Neural cell (in vitro differentiated cells): Measurements from ENCODE around the gene SPEG. TPM values are rescaled to one million over a fixed set of nuclear protein-coding genes. Genes with fewer than 3 reads are reported as not detected.

Experiments used
- H2AFZ ChIP-seq: fragments of 200-600, 300-800 bp; sonication (generic), shearing (Covaris generic); 2 replicates; pipeline ENCODE4 v1.6.0; 2014; ENCODE audit warnings: low read depth, mild to moderate bottlenecking, antibody characterized with exemption, low read length, moderate library complexity
- H3F3A ChIP-seq: fragments of 200-600 bp; shearing (Covaris generic); 2 replicates; pipeline ENCODE4 v1.6.1; 2016; ENCODE audit warnings: mild to moderate bottlenecking, moderate library complexity, mixed read lengths, antibody characterized with exemption, low read length; ENCODE audit not compliant: insufficient read depth, poor library complexity, severe bottlenecking
- H3K27ac ChIP-seq: fragments of 200-600, 300-800 bp; sonication (generic), shearing (Covaris generic); 2 replicates; pipeline ENCODE4 v1.5.1; 2014; ENCODE audit warnings: mild to moderate bottlenecking, low read length, moderate library complexity
- H3K27me3 ChIP-seq: fragments of 300-800, 200-600 bp; sonication (generic), shearing (Covaris generic); 2 replicates; pipeline ENCODE4 v1.6.0; 2014; ENCODE audit warnings: mild to moderate bottlenecking, low read depth, low read length, moderate library complexity; ENCODE audit not compliant: insufficient read depth
- H3K36me3 ChIP-seq: fragments of 300-800, 200-600 bp; sonication (generic), shearing (Covaris generic); 2 replicates; pipeline ENCODE4 v1.5.1; 2014; ENCODE audit warnings: mild to moderate bottlenecking, antibody characterized with exemption, low read length, moderate library complexity; ENCODE audit not compliant: insufficient read depth
- H3K4me2 ChIP-seq: fragments of 300-800, 200-600 bp; sonication (generic), shearing (Covaris generic); 2 replicates; pipeline ENCODE4 v1.6.0; 2014; ENCODE audit warnings: mild to moderate bottlenecking, low read length
- H3K4me3 ChIP-seq: fragments of 300-800, 200-600 bp; sonication (generic), shearing (Covaris generic); 2 replicates; pipeline ENCODE4 v1.5.1; 2014; ENCODE audit warnings: mild to moderate bottlenecking, low read length, moderate library complexity
- H3K79me2 ChIP-seq: fragments of 200-600 bp; shearing (Covaris generic); replicated peaks from 2 replicates; pipeline ENCODE4 v1.6.0; 2014; ENCODE audit warnings: mild to moderate bottlenecking, low read length, moderate library complexity; ENCODE audit not compliant: insufficient read depth
- H3K9ac ChIP-seq: fragments of 300-800, 200-600 bp; sonication (generic), shearing (Covaris generic); 2 replicates; pipeline ENCODE4 v1.6.1; 2016; ENCODE audit warnings: mild to moderate bottlenecking, low read length, mixed read lengths
- H3K9me2 ChIP-seq: fragments of 200-600 bp; shearing (Covaris generic); 2 replicates; pipeline ENCODE4 v1.6.1; 2016; ENCODE audit warnings: mild to moderate bottlenecking, low read length, mixed read lengths; ENCODE audit not compliant: insufficient read depth
- H3K9me3 ChIP-seq: fragments of 200-600, 300-800 bp; sonication (generic), shearing (Covaris generic); 2 replicates; pipeline ENCODE4 v1.6.1; 2016; ENCODE audit warnings: mild to moderate bottlenecking, mixed run types, low read length, moderate library complexity, mixed read lengths
- H4K20me1 ChIP-seq: fragments of 200-600 bp; shearing (Covaris generic); 2 replicates; pipeline ENCODE4 v1.6.1; 2016; ENCODE audit warnings: mild to moderate bottlenecking, mixed run types; ENCODE audit not compliant: insufficient read depth
- CTCF ChIP-seq: fragments of 450-650 bp; IDR thresholded peaks from 2 replicates; pipeline ENCODE4 v1.5.1; 2014; ENCODE audit warnings: antibody characterized with exemption, mild to moderate bottlenecking, moderate library complexity; ENCODE audit not compliant: poor library complexity, severe bottlenecking
- EP300 ChIP-seq: fragments of 450-650 bp; conservative IDR thresholded peaks from 2 replicates; pipeline ENCODE4 v1.6.1; 2014; ENCODE audit warnings: antibody characterized with exemption, mild to moderate bottlenecking, moderate library complexity; ENCODE audit not compliant: poor library complexity, severe bottlenecking
- EZH2 ChIP-seq: fragments of 200-600, 300-800 bp; shearing (Covaris generic), sonication (generic); IDR thresholded peaks from 2 replicates; pipeline ENCODE4 v1.6.1; 2014; ENCODE audit warnings: antibody characterized with exemption, low read length, borderline replicate concordance, mild to moderate bottlenecking; ENCODE audit not compliant: insufficient read depth, poor library complexity, severe bottlenecking
- MXI1 ChIP-seq: fragments of 450-650 bp; conservative IDR thresholded peaks from 2 replicates; pipeline ENCODE4 v1.6.1; 2014; ENCODE audit warnings: antibody characterized with exemption, mild to moderate bottlenecking; ENCODE audit not compliant: poor library complexity, severe bottlenecking
- REST ChIP-seq: IDR thresholded peaks from 2 replicates; pipeline ENCODE4 v1.6.1; 2012; ENCODE audit warnings: borderline replicate concordance
- TAF1 ChIP-seq: IDR thresholded peaks from 2 replicates; pipeline ENCODE4 v1.6.1; 2012; ENCODE audit warnings: low read depth
- polyA plus RNA-seq: library from polyadenylated mRNA; depleted of rRNA; stranded (reverse); fragments of >200 nt; gene quantifications from 2 replicates; pipeline ENCODE4 v1.2.3, GENCODE V29; 2014

Gene SPEG
- polyA plus RNA-seq, 1 donor from 2014 or later, result 58.3 TPM

GRCh38 chr2:219507581-219508443 is 73.2 kb downstream of the SPEG start:
- no peaks in the 10 kb centered on the region for H3K9me2 ChIP-seq
- H3K36me3 ChIP-seq, result no peaks in the 10 kb centered on the region
- no peaks in the 10 kb centered on the region for H3F3A ChIP-seq
- H3K27me3 ChIP-seq, result no peaks in the 10 kb centered on the region
- no peak overlapping the region for H3K4me2 ChIP-seq
- H3K4me3 ChIP-seq, result no peak overlapping the region
- no peak overlapping the region for H2AFZ ChIP-seq
- H4K20me1 ChIP-seq, result no peaks in the 10 kb centered on the region
- no peak overlapping the region for H3K9ac ChIP-seq
- no peak overlapping the region for H3K27ac ChIP-seq
- H3K79me2 ChIP-seq, result no peaks in the 10 kb centered on the region
- no peaks in the 10 kb centered on the region for H3K9me3 ChIP-seq
- TF ChIP-seq EP300 (no peak), TAF1 (no peak), REST (no peak), EZH2 (no peak)

- TF ChIP-seq TAF1 (no peak), MXI1 (no peak)
- Histone ChIP-seq H3K4me2 (no peak overlapping the region), H3K9ac (no peak overlapping the region), H4K20me1 (no peaks in the 10 kb centered on the region), H3K4me3 (no peak overlapping the region), H3K9me3 (no peaks in the 10 kb centered on the region), H3K27ac (no peak overlapping the region), H3K27me3 (no peaks in the 10 kb centered on the region), H3K79me2 (no peaks in the 10 kb centered on the region), H3F3A (no peaks in the 10 kb centered on the region), H3K9me2 (no peaks in the 10 kb centered on the region), H2AFZ (no peak overlapping the region), H3K36me3 (no peaks in the 10 kb centered on the region)
These were observed 73.7 kb downstream of the SPEG start for GRCh38 chr2:219508444-219508734.

- Histone ChIP-seq H3K9ac (peak overlapping the region; percentile 15), H2AFZ (no peak overlapping the region), H3K4me3 (peak overlapping the region; percentile 10), H3K27ac (no peak overlapping the region), H3K9me2 (no peaks in the 10 kb centered on the region), H3K79me2 (no peaks in the 10 kb centered on the region), H3K9me3 (no peaks in the 10 kb centered on the region), H3K27me3 (no peaks in the 10 kb centered on the region), H3K4me2 (no peak overlapping the region), H3F3A (no peaks in the 10 kb centered on the region), H3K36me3 (no peaks in the 10 kb centered on the region), H4K20me1 (no peaks in the 10 kb centered on the region)
- TF ChIP-seq MXI1 (no peak), CTCF (no peak), TAF1 (no peak), REST (no peak), EP300 (no peak)
These were observed 74.5 kb downstream of the SPEG start for GRCh38 chr2:219508971-219509779.
